Endometrial microvascular endothelial cells (primary cell): Measurements from ENCODE around the gene CACNB4. TPM values are rescaled to one million over a fixed set of nuclear protein-coding genes. Genes with fewer than 3 reads are reported as not detected.

Source experiments
- in situ Hi-C: cut with HindIII; loops from 2 replicates; pipeline ENCODE4 v1.10.0; 2017; ENCODE audit warnings: low sequenced_read_pairs, low pct_unique_long_range_greater_than_20kb; ENCODE audit errors: inconsistent ontology term
- total RNA-seq: library from RNA; depleted of rRNA; stranded (reverse); fragments of >200 nt; gene quantifications from one replicate; pipeline ENCODE4 v1.2.3, GENCODE V29; 2015; ENCODE audit errors: inconsistent ontology term

CACNB4 gene
- total RNA-seq, 1 donor from 2014 or later, result not detected

- in situ Hi-C loops, result no loop called here
These were observed 246.4 kb downstream of the CACNB4 start for GRCh38 chr2:151852260-151853069.

- in situ Hi-C loops, result no loop called here
These were observed 247.1 kb downstream of the CACNB4 start for GRCh38 chr2:151851761-151852160.

DNA sequence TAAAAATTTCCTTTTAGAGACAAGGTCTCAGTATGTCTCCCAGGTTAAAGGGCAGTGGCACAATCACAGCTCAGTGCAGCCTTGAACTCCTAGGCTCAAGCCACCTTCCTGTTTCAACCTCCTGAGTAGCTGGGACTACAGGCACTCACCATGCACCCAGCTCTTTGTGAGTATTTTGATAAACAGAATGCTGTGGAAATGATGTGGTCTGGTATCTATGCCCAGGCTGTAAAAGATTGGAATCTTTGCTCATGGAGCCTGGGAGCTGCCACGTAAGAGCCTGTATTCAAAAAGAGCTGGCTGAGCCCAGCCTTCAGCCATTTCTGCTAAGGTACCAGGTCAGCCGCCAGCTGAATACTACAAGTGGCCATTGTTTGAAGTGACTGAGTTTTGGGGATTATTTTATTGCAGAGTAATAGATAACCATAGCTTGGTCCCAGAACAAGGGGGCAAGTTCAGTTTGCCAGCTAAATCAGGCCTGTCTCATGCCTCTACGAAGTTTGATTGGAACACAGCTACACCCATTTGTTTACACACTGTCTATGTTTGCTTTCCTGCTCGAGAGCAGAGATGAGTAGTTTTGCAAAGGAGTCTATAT, 249.3 kb downstream of the CACNB4 start:
- in situ Hi-C loops, result no loop called here

DNA sequence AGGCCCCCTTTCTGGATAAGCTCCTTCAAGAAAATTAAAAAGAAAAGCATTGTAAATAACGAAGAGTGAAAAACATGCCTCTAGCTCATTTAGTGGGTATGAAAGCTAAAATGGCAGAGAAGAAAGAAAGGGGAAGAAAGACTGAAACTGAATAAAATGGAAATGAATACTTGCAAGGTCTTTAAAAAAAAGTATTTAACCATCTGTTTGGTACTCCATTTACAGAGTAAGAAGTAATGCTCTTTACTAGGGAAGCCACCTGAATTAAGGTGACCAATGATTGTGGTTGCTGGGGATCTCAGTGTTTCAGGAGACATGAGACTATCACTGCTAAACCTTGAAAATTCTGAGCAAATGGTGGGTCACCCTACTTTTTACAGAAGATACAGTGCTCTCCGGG, 253.0 kb downstream of the CACNB4 start:
- in situ Hi-C loops, result no loop called here

DNA sequence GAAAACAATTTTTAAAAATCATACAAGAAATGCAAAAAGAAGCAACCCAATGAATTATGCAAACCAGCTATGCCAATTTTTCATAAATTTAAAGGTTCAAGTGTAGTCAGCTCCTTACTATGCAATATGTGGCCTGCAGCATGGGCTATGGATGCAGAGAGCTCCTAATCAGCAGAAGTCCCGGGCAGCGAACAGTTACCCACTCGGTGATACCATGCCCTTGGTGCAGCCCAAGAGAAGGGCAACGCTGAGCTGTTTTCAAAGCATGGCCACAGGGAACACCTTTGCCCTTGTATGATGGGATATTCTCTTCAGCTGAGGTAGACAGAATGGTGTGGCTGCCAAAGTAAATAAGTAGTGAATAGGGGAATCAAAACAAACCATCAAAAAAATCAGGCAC, 253.4 kb downstream of the CACNB4 start:
- in situ Hi-C loops, result no loop called here

- in situ Hi-C loops, result no loop called here
These were observed 254.5 kb downstream of the CACNB4 start for GRCh38 chr2:151844211-151844896.

DNA sequence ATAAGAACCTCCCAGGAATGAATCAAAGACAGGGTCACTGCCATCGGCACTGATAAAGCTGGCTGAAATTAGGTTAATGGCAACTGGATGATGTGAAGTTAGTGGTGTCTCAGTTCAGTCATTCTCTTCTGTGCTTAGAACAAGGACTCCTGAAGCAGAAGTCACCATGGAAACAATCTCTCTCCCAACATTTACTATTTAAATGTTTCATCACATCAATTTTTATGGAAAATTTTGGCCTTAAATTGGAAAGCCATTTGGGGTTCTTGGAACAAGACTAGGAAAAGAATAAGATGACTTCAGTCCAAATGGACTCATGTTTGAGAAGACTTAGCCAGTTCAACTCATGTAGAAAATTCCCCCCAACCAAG, 255.2 kb downstream of the CACNB4 start:
- in situ Hi-C loops, result no loop called here

GRCh38 chr2:151842830-151843690, 255.8 kb downstream of the CACNB4 start:
- in situ Hi-C loops, result no loop called here

GRCh38 chr2:151841047-151841424, 257.8 kb downstream of the CACNB4 start:
- in situ Hi-C loops, result no loop called here

DNA sequence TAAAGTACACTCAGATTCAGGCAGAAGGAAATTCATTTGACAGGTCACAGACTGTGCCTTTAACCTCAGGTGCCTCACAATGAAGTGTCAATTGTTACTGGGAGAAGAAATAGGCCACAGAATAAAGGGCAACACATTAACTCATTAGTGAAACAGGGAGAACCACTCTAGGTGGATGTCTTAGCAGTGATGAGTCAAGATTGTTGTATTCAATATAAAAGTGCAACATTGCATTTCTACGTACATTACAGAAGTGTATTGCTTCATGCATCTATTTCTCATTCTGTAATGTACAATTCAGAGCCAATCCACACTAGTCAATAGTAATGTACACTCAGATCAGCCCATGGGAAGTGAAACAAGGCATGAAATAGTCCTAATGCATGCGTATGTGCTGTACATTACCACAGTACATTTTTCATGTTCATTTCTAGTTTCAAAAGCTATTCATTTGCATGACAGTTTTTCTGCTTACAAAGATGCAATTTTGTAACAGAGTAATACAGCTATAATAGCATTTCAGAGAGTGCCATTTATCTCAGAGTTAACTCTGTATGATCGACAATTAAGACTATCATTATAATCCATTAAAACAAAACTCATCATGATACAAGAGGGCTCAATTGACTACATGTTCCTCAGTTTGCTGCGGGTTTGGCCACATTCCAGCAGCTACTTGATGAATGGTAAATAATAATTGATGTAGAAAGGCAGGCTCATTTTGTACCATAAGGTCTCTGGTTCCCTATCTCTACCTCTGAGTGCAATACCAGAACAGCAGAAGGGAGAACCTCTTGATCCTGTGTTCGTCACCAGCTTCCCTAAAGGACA, 258.4 kb downstream of the CACNB4 start:
- in situ Hi-C loops, result no loop called here

DNA sequence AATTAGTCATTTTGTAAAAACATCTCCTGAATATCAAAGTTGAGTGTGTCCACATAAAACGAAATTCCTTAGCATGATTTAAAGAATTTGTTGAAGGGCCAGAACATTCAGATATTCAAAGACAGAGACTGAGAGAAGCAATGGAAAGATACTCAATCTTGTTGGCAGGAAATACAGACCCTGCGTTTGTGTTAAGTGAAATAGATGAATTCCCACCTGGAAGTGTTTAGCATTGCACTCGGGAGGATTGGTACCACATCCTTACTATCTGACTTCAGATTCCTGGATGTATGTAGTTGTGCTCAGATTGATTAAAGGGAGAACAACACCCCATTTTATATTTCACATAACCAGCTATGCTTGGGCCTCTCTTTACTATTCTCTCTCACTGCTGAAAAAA, 260.9 kb downstream of the CACNB4 start:
- in situ Hi-C loops, result no loop called here

- in situ Hi-C loops, result no loop called here
These were observed 264.9 kb downstream of the CACNB4 start for GRCh38 chr2:151833984-151834383.

GRCh38 chr2:151830961-151831360, 267.9 kb downstream of the CACNB4 start:
- in situ Hi-C loops, result no loop called here

DNA sequence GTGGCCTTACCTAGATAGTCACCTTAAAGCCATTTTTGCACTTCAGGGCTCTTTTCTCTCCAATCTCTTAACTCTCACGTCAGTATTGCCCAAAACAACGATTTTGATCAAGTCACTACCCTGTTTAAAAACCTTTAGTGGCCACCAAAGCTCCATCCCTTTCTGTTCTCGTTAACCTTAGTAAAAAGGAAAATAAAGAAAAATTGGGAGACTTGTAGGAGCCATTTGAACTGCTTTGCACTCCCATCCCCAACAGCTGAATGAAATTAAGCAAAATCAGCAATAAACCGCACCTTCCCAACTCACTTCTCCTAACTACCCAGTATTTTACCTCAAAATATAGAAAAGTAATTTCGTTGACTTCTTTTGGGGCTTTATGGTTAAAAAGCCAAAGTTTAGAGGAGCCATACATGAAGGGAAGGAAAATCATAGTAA, 269.9 kb downstream of the CACNB4 start:
- in situ Hi-C loops, result no loop called here

GRCh38 chr2:151828143-151828889, 270.5 kb downstream of the CACNB4 start, which contains the start of gene ARL5A:
Gene ARL5A, minus strand, starts transcription at chr2:151828421. Its CDS starts 245 bp downstream, at chr2:151828176.
- in situ Hi-C loops, result no loop called here

DNA sequence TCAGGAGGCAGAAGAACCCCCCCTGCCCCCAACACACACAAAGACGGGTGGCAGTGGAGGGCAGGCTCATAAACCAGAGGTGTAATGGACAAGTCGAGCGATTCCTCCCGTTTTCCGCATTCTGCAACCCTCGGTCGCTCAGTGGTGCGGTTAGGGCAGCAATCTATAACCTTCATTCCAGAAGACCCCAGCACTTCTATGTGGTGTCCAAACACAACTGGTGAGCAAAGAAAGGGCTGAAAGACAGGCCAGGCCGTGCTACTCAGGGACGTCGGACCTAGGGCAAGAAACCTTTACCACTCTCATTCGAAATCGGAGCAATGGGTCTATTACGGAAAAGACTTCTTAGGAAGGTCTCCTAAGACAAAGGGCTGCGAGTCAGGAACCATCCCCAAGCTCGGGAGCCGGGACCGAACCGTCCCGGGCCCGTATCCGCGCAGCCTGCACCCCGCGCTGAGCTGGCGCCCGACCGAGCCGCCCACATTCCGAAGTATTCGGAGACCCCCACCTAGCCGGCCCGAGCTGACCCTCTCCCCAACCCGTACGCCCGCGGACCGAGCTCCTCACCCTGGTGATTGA, 271.2 kb downstream of the CACNB4 start:
- in situ Hi-C loops, result no loop called here

- in situ Hi-C loops, result no loop called here
These were observed 272.1 kb downstream of the CACNB4 start for GRCh38 chr2:151826737-151827157.
